ENCODE results near the gene AMOT.
"Not testable (repeated sequence)": the region's sequence is repeated elsewhere in the genome, so short reads cannot be mapped to it uniquely, and the experiment has no call there.

AMOT gene, protein sequence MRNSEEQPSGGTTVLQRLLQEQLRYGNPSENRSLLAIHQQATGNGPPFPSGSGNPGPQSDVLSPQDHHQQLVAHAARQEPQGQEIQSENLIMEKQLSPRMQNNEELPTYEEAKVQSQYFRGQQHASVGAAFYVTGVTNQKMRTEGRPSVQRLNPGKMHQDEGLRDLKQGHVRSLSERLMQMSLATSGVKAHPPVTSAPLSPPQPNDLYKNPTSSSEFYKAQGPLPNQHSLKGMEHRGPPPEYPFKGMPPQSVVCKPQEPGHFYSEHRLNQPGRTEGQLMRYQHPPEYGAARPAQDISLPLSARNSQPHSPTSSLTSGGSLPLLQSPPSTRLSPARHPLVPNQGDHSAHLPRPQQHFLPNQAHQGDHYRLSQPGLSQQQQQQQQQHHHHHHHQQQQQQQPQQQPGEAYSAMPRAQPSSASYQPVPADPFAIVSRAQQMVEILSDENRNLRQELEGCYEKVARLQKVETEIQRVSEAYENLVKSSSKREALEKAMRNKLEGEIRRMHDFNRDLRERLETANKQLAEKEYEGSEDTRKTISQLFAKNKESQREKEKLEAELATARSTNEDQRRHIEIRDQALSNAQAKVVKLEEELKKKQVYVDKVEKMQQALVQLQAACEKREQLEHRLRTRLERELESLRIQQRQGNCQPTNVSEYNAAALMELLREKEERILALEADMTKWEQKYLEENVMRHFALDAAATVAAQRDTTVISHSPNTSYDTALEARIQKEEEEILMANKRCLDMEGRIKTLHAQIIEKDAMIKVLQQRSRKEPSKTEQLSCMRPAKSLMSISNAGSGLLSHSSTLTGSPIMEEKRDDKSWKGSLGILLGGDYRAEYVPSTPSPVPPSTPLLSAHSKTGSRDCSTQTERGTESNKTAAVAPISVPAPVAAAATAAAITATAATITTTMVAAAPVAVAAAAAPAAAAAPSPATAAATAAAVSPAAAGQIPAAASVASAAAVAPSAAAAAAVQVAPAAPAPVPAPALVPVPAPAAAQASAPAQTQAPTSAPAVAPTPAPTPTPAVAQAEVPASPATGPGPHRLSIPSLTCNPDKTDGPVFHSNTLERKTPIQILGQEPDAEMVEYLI

DNA sequence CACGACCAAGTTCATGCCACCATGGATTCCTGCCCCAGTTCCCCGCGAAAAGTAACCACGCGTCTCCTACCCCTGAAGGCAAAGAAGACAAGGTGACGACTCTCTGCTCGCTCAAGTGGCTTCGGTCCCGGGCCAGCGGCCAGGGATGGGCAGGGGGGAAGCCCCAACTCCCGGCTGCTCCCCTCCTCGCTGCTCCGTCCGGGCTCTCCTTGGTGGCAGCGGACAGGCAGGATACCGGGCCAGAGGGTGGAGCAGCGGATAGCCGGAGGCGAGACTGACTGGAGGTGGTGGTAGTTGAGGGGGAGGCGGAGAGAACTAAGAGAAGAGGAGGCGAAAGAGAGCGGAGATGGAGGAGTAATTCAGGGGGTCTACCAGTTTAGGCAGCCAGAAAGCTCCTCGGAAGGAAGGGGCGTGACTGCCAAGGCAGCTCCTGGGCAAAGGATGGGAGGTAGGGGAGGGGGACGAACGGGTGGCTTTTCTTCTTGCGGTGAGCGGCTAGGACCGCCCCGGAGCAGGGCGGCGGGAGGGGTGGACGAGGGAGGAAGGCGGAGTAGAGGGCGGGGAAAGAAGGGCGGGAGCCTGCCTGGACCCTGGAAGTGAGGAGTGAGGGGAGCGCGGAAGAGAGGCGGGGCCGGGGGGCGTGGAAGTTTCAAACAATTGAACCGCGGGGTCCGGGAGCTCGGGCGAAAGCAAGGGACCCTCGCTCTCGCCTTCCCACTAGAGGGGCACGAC, at the start of gene AMOT:
AMOT (minus strand) TSS at position 450 of the 732 bp plus-strand sequence. CDS start 17,705 bp downstream, outside the sequence.
- peak; percentile 59 for DNase-seq

DNA sequence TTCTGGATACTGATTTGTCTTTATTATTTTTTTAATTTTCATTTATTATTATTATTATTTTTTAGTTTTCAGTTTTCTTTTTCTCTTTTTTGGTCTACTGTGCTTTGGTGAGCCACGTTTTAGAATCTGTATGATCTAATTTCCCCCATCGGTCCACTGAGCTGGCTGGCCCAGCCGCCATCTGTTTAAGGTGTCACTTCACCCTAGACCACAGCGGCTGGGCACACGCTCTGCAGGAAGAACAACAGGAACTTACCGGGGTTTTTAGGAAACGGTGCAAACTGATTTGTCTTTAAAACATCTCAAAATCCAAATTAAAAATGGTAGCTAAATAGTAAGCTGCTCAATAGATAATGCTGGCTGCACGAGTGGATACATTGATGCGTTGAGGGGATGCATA, 48.8 kb upstream of the AMOT start:
- no peak for DNase-seq

DNA sequence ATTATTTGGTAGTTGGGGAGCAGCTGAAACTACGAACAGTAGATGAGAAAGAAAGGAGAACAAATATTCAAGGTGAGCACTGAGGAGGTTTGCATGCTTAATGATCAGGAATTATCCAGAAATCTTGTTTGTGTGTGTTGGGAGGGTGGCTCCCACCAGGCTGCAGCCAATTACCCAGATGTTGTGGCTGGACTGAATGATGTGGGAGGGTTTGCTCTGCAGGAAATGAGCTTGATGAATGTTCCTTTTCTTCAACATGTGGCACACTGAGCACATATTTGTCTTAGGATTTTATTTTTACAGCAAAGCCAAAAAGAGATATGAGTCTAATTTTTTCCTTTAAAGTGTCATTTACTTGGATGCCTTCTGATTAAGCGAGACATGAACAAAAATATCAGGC, 48.3 kb upstream of the AMOT start:
- DNase-seq: no peak

DNA sequence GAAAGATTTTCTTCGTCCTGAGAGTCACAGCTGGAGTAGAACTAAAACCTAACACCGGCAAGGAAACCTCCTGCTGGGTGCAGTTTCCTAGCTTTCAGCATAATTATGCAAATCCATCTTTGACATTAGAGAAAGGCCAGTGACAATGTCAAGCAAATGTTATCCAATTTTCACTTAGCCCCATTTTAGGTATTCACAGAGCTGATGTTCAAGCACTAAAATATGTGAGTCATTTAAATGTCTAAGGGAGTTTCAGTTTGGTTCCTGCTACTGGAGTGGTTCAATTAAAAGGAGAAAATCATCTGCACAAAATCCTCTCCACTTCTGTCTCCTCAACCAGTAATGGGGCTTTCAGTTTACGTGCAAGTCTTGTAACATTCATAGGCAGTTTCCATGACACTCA, 37.1 kb upstream of the AMOT start:
- DNase-seq: no peak

DNA sequence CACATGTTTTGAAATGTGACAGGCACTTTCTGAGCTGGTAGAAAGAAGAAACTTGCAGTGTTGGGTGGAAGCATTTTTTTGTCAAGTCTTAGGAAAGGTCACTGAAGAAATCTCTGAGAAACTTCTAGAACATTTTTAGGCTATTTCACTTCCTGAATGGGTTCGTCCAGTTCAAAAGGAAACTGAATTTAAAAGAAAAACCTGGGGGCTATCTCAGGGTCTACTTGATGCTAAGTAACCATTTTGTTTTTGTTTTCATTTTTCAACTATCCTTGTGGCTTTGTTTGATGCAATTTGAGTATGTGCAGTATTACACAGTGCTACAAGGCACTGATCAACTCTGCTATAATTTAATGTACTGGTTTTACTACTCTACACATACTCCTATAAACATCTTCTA, 34.0 kb upstream of the AMOT start:
- no peak for DNase-seq

DNA sequence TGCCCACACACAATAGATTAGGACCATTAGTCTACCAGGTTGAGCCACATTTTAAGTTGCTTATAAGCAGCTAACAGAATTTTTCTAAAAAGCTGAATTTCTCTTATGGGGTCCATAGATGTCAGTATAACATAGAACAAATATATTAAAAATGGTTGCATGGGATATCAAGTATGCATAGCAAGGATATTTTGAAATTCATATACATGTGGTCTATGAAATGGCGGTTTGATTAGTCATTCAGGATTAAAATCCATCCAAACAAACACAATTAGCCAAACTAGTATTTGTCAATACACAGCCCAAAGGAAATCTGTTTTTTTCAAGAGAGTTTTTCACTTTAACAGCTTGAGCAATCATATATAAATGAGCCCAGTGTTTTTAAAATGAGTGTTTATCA, 33.5 kb upstream of the AMOT start:
- DNase-seq: no peak

DNA sequence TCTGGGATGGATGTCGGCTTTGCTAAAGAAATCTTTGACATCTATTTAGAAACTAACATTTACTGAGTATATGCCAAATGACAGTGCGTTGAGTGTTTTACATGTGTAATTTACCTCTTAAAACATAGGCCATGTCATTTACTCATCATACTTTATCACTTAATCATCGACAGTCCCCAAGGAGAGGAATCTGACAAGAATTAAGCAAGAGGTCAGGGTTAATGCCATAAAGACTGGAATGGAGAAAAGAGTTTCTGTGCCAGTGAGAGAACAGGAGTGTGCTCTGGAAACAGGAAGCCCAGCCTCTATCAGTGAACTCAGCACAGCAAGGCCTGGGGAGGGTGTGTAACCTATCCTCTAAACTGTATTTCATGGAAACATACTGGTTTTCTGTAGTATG, 28.0 kb upstream of the AMOT start:
- DNase-seq: no peak

DNA sequence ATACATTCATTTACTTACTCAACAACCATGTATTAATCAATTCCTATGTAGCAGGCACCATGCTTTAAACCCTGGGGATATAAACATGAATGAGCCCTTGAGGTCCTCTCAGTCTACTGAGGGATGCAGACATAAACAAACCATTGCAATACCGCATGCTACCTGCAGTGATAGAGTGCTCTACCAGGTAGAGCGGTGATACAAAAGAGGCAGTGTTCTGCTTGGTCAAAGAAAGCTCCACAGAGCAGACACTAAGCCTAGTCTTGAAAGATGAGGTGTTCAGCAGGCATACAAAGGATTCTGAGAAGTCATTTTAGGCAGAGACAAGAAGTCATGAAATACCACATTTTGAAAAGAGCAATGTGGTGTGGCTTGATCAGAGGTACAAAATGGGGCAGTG, 26.9 kb upstream of the AMOT start:
- no peak for DNase-seq

DNA sequence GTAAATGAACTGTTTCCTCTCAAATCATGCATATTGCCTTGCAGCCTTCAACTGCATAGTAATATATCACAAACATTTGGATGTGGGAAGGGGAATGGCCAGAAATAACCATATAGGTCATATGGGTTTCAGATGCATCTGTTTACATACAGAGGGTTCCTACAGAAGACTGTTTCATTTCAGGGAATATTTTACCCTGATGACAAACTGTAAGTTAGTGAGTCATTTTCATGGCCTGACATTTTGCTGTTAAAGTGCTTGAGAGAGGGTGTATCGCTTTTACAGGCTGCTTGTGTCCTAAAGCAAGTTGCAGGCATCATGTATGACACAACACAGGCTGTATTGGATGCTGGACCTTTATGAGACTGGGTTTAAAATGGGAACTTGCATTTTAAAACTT, 25.5 kb upstream of the AMOT start:
- no peak for DNase-seq

DNA sequence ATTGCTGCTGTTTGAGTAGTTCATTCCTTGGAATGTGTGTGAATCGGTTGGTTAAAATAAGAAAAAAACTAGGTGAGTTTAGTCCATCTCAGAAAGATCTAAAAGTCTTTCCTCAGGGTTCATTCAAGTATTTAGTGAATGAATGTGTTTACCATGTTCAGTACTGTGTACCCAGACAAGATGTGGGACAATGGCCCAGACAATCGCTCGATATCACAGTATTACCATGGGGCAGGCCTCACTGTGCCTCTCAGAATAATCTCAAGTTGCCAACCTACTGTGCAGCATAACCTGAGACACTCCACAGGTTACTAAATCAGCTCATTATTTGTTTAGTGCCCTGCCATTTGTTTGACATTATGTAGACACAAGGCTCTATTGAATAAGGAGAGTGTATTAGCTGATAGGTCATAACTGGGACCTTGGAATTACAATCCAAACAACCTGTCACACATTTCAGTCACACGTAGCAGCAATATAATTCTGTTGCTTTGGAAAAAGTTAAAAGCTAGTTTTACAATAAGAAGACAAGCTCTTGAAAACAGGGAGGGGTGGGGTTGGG, 24.9 kb upstream of the AMOT start:
- DNase-seq: no peak

DNA sequence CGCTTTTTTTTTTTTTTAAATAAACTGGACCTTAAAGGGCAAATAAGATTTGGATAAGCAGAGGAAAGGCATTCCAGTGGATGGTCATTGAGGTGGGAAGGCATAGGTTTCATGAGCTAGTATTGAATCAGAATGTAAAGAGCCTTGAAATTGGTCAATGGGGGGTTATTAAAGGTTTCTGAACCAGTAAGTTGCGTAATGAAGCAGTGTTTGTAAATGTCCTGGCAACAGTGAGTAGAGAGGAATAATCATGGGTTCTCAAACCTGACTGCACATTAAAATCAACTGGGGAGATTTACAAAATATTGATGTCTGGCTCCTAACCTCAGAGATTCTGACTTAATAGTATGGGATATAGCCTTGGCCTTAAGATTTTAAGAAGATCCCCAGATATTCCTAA, 23.2 kb upstream of the AMOT start:
- DNase-seq: no peak

DNA sequence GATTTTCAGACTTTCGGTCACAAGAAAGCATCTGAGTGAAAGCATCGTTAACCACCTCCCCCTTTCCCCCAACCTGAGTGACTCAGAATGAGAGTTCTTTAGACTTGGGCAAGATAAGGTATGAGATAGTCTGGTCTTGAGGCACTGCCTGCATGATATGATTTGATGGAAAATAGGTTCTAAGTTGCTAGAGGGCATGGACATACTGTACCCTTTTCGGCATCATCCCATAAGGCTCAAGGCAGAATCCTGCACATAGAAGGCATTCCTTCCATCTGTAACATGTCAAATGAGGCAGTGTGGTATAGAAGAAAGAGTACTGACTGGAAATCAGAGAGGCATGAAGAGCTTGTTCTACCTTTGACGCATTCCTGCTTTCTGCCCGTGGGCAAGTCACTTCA, 16.8 kb upstream of the AMOT start:
- no peak for DNase-seq

DNA sequence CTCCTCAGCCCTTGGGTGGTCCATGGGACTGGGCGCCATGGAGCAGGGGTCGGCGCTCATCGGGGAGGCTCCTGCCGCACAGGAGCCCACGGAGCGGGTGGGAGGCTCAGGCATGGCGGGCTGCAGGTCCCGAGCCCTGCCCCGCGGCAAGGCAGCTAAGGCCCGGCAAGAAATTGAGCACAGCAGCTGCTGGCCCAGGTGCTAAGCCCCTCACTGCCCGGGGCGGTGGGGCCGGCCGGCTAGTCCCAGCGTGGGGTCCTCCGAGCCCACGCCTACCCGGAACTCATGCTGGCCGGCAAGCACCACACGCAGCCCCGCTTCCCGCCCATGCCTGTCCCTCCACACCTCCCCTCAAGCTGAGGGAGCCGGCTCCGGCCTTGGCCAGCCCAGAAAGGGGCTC, 14.3 kb upstream of the AMOT start:
- DNase-seq: not testable (repeated sequence)

DNA sequence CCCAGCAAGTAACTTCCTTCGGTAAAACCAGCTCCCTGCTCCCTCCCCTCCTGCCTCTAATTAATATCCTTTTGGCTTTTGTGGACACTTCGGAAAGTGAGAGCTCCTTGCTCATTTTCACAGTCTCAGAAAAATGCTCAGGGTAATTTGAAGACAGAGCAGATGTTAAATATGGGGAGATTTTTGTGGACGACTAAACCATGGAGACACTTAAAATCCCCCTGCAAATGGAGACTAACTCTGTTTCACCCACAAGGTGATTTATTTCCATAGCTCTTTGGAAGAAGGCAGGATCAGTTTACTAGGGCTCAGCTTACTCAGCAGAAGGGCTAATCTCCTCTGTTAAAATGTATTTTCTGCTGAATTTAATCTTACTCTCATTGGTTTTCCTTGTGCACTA, 12.2 kb upstream of the AMOT start:
- no peak for DNase-seq

DNA sequence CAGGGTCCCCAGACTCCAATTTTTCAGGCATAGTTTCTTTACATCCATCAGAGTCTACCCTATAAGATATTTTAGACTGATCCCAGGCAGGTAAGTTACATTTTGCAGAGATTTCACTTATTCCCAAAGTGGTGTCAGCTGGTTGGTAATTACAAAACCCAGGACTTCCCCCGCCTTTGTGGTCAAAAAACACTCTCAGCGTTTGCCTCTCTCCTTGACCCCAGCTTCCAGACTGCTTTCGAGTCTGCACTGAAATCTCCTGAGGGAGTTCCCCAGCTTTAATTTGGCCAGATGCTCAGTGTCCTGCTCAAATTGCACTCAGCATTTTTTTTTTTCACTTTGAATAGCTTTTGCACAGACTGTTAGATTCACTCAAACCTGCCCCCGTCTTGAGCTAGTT, 11.2 kb upstream of the AMOT start:
- no peak for DNase-seq

DNA sequence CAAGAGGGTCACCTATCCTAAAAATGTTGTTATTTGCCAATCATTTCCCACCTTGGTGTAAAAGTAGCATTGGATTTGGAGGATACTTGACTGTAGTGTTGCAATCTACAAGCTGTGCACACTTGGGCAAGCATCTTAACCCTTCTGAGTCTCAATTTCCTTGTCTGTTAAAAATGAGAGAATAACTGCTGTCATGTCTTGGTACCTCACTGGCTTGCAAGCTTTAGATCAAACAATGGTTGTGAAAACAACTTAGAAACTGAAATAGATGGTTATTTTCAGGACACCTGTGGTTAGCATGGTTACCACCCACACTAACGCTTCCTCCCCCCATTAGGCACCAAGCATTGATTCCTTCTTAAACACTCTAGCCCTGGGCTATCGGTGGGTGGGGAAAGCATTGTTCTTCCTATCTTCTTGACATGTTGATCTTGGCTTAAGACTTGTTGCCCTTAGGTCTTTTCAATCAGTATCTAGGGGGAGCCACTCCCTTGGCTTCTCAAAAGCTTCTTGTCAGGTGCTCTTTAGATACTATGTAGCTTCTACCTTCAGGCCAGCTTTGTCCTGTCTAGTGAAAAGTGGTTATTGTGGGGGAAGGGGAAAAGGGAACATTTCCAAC, 10.6 kb upstream of the AMOT start:
- no peak for DNase-seq

DNA sequence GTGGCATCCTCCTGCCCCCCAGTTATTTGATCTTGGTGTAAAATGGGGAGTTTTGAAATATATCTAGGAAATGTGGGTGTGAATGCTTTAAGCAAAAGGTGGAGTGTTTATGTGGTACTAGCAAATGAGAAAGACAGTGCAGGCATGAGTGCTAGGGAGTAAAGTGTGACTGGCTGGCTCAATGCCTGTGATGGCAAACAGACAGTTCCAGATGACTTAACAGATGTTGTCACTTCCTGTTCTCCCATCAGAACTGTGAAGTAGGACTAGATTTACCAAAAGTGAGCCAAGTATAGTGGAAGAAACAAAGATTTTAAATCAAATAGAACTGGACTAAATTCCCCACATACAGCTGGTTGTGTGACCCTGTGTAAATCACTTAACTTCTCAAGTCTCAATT, 8.4 kb upstream of the AMOT start:
- no peak for DNase-seq

DNA sequence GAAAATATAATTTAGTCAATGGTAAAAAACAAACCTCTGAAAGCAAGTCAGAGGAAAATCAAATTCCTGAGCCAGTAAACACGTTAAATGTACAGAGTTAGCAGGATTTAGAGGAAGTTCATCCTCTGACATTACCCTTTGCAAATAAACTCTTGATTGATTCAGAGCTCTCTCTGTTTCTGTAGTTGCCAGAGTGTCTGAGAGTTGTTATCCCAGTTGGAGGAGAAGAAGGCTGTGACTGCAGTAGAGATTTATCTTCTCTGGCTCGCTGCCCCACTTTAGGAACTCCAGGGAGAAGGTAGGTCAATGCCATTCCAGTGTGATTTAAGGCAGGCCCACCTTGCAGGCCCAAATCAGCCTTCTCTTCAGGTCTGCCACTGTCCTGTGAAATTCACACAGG, 6.2 kb upstream of the AMOT start:
- no peak for DNase-seq

DNA sequence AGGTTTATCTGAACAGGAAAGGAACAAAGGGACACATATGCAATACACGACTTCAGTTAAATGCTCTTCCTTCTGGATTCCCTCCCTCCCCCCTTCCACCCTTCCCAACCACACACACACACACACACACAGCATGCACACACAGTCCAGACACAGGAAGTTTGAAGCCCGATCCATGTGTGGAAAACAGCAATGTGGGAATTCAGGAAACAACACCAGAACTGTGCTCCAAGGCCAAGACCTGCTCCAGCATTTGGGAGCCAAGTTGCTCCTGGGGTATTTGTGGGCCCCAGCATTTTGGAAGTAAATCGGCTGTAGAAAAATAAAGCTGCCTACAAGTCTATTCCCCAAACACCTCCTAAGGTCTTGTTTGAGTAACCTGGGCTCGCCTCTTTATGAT, 5.6 kb upstream of the AMOT start:
- no peak for DNase-seq

DNA sequence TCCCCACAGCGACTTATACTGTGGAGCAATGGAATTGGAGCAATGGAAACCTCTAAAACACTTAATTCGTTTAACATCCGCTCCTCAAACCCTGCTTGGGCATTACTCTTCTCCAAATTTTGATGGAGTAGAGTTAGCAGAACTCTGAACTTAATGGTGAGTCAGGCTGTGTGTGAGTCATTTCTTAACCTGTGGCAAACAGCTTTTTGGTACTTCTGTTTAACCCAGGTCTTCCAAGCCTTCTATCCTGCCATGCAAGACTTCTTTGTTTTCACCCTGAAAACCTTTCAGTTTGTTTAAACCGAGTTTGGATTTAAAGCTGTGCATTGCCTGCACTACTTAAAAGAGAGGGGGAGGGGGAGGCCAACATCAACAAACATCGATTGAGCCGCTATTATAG, 3.6 kb upstream of the AMOT start:
- no peak for DNase-seq

DNA sequence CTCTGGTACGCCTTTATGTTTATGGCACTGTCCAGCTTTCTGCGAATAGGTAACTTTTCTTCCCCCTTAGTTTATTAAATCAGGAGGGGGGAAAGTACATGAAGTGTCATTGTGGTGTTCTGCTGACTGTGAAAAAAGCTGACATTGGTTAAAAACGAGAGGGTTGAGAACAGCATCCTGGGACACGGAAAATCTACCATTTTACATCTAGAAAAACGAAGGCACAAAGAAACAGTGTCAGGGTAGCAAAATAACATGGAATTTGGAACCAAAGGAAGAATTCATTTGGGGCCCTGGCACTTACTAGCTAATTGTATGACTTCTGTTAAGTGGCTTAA, 1.2 kb upstream of the AMOT start:
- DNase-seq: no peak

DNA sequence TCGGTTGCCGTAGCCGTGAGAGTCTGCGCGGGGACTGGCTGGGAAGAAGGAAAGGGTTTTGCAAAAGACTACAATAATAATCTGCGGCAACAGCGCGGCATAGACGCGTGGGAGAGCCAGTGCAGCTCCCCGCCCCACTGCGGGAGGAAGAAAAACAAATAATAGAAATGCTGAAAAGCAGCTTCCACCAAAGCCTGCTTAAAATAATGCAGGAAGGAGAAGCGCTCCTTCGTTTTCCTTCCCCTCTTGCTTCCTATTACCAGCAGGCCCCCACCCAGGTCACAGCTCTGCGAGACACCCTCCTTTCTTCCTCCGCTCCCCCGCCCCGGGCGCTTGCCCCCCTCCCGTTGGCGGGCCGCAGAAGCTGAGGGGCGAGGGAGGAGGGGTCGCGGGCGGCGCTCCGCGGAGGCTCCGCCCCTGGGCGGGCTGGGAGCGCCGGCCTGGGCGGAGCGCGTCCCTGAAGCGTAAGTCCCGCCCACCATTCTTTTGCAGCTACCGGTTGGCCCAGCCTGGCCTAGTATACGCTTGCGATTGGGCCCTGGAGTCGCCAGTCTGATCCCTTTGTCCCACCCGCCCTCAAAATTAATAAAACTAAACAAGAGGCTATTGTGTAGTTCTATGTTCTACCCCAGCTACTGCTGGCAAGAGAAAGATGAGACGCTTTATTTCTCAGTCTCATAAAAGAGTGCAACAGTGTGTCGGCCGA, 636 bp upstream of the AMOT start:
- DNase-seq: peak; percentile 74

Data from NCI-H1436 treated with DMSO at 0.1 percent for 48 hours (cell line).